GM19397 (cell line): ENCODE results near the gene ANKRD24.
"Not testable (repeated sequence)": the region's sequence is repeated elsewhere in the genome, so short reads cannot be mapped to it uniquely, and the experiment has no call there.

Experiments
- ATAC-seq: cut with Tn5 transposase; IDR thresholded peaks from one replicate; pipeline ENCODE4 v1.9.1; 2021; ENCODE audit warnings: mild to moderate bottlenecking, moderate library complexity; ENCODE audit not compliant: unreplicated experiment

Gene ANKRD24

GRCh38 chr19:4173479-4174212, 8.8 kb upstream of the ANKRD24 start:
- no peak for ATAC-seq

- ATAC-seq, result no peak
These were observed 8.1 kb upstream of the ANKRD24 start for GRCh38 chr19:4174213-4174894.

GRCh38 chr19:4174895-4175668, 7.4 kb upstream of the ANKRD24 start:
- ATAC-seq, result no peak

- no peak for ATAC-seq
These were observed 6.9 kb upstream of the ANKRD24 start for GRCh38 chr19:4175669-4175931.

- ATAC-seq, result no peak
These were observed 5.3 kb upstream of the ANKRD24 start for GRCh38 chr19:4177146-4177545.

- ATAC-seq, result no peak
These were observed 3.5 kb upstream of the ANKRD24 start for GRCh38 chr19:4178990-4179389.

GRCh38 chr19:4181053-4181508, 1.4 kb upstream of the ANKRD24 start:
- no peak for ATAC-seq

- ATAC-seq, result no peak
These were observed 1.7 kb downstream of the ANKRD24 start for GRCh38 chr19:4183967-4184717.

GRCh38 chr19:4184718-4185352, 2.3 kb downstream of the ANKRD24 start:
- ATAC-seq, result no peak

- ATAC-seq, result no peak
These were observed 3.1 kb downstream of the ANKRD24 start for GRCh38 chr19:4185413-4186086.

- ATAC-seq, result no peak
These were observed 3.9 kb downstream of the ANKRD24 start for GRCh38 chr19:4186087-4186993.

- no peak for ATAC-seq
These were observed 5.0 kb downstream of the ANKRD24 start for GRCh38 chr19:4187313-4188122.

GRCh38 chr19:4189641-4190040, 7.2 kb downstream of the ANKRD24 start:
- no peak for ATAC-seq

- not testable (repeated sequence) for ATAC-seq
These were observed 10.0 kb downstream of the ANKRD24 start for GRCh38 chr19:4192537-4192936.

- ATAC-seq, result no peak
These were observed 11.9 kb downstream of the ANKRD24 start for GRCh38 chr19:4194353-4194752.

- ATAC-seq, result no peak
These were observed 13.5 kb downstream of the ANKRD24 start for GRCh38 chr19:4196009-4196408.

- no peak for ATAC-seq
These were observed 14.2 kb downstream of the ANKRD24 start for GRCh38 chr19:4196587-4197148.

GRCh38 chr19:4197228-4197624, 14.7 kb downstream of the ANKRD24 start:
- ATAC-seq, result no peak
